Vagina (tissue), 2 donors: Measurements from ENCODE around the gene TSPEAR.

Experiments
- POLR2AphosphoS5 ChIP-seq, 2 donors: sonication (generic); formaldehyde crosslinking; IDR thresholded peaks; one replicate each; pipeline ENCODE4 v1.9.0; 2017; ENCODE audit warnings: antibody characterized with exemption in 2 of 2, mild to moderate bottlenecking in 2 of 2, low read depth in 1 of 2; ENCODE audit not compliant: insufficient read depth in 1 of 2
- TF ChIP-seq, protein P1 (sequence below), 3 experiments: fragments of 450-650 bp in 2 of 3; fragments of 200-600 bp in 1 of 3; sonication (generic) in 1 of 3; IDR thresholded peaks; one replicate each; pipeline ENCODE4 v1.5.1; 2017 to 2019; ENCODE audit warnings: antibody characterized with exemption in 3 of 3, mild to moderate bottlenecking in 2 of 3, moderate library complexity in 2 of 3

GRCh38 chr21:44728716-44729115 lies 17.3 kb upstream of the TSPEAR start:
- TF ChIP-seq, protein P1, sequence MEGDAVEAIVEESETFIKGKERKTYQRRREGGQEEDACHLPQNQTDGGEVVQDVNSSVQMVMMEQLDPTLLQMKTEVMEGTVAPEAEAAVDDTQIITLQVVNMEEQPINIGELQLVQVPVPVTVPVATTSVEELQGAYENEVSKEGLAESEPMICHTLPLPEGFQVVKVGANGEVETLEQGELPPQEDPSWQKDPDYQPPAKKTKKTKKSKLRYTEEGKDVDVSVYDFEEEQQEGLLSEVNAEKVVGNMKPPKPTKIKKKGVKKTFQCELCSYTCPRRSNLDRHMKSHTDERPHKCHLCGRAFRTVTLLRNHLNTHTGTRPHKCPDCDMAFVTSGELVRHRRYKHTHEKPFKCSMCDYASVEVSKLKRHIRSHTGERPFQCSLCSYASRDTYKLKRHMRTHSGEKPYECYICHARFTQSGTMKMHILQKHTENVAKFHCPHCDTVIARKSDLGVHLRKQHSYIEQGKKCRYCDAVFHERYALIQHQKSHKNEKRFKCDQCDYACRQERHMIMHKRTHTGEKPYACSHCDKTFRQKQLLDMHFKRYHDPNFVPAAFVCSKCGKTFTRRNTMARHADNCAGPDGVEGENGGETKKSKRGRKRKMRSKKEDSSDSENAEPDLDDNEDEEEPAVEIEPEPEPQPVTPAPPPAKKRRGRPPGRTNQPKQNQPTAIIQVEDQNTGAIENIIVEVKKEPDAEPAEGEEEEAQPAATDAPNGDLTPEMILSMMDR (IDR thresholded peaks at IDR 0.05), result no peak
- no peak for TF ChIP-seq POLR2AphosphoS5 (IDR thresholded peaks at IDR 0.05; ENCODE audit: insufficient read depth in 1 of 2, low read depth in 1 of 2)
